ENCODE measurements around the gene SCARB1. TPM values are rescaled to one million over a fixed set of nuclear protein-coding genes. Genes with fewer than 3 reads are reported as not detected.
A peak's percentile ranks its signal among the peaks of the same experiment; 100 is the strongest.

The SCARB1 gene
- total and polyA plus RNA-seq, 2 donors = 3.2 to 16.7 TPM

DNA sequence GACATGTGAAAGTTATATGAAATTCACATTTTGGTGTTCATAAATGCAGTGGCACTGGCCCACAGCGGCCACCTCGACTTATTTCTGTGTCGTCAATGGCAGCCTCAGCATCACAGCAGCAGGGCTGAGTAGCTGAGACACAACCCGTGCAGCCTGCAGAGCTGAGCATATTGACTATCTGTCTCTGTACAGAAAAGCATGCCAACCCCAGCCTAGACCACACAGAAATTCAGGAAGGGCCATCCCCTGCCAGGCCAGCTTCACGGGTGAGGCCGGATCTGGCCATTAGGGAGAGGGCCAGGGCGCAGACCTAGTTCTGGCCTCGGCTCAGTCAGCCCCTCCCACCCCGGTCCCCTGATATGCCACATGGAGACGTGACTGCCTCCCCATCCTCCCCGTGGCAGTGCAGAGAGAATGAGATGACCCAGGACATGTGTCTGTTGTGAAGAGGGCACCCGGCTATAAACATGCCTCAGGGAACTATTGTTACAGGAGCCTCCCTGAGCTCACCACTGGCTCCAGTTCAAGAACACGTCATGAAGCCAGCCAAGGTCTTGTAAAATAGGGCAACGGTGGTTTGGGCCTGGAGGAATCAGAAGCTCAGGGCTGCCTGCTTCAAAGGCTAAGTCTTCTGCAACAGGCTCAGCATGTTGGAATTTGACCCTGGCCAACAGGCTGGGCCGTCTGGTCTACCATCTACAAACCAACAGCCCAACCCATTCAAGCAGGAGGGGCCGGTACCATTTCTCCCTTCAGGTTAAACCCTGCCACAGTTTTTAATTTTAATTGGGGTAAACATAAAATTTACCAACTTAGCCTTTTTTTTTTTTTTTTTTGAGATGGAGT is 25.5 kb downstream of the SCARB1 start:
- Histone ChIP-seq H3K27ac (ENCODE audit: low read depth in 1 of 2, low read length in 1 of 2) (no peak overlapping the region), H3K27me3 (ENCODE audit: control insufficient read depth in 2 of 2, insufficient read depth in 1 of 2, low read length in 1 of 2) (no peaks in the 10 kb centered on the region), H3K4me1 (ENCODE audit: control insufficient read depth in 2 of 2, insufficient read depth in 2 of 2, low read length in 2 of 2) (peaks cover 0 to 7% of the 10 kb centered on the region in 2 donors), H3K36me3 (ENCODE audit: control insufficient read depth in 2 of 2, insufficient read depth in 2 of 2, low read length in 1 of 2) (no peaks in the 10 kb centered on the region), H3K4me3 (ENCODE audit: low read length in 2 of 2) (no peak overlapping the region), H3K9me3 (ENCODE audit: control insufficient read depth in 2 of 2, insufficient read depth in 1 of 2, low read length in 1 of 2) (no peaks in the 10 kb centered on the region)
- 93% methylated on average over 16 of the region's 16 CpGs for WGBS
- DNase-seq (ENCODE audit: low read depth in 6 of 9, low spot score in 9 of 9) = peak in 1 of 9 donors; percentile 13

DNA sequence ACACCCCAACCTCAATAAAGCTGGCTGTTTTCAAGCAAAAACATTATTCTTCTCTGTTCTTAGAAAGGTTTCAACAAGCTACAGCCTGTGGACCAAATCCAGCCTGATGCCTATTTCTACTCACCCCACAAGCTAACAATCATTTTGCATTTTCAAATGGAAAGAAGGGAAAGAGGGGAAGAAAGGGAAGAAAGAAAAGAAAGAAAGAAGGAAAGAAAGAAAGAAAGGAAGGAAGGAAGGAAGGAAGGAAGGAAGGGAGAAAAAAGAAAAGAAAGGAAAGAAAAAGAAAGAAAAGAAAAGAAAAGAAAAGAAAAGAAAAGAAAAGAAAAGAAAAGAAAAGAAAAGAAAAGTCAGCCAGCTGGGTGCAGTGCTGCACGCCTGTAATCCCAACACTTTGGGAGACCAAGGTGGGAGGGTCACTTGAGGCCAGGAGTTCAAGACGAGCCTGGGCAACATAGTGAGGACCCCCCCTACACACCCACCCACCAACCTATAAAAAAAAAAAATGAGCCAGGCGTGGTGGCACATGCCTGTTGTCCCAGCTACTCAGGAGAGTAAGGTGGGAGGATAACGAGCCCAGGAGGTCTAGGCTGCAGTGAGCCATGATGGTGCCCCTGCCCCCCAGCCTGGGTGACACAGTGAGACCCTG is 26.3 kb downstream of the SCARB1 start:
- H3K9me3 ChIP-seq (ENCODE audit: control insufficient read depth in 2 of 2, insufficient read depth in 1 of 2, low read length in 1 of 2) = no peaks in the 10 kb centered on the region
- no peak overlapping the region for H3K4me3 ChIP-seq (ENCODE audit: low read length in 2 of 2)
- H3K36me3 ChIP-seq (ENCODE audit: control insufficient read depth in 2 of 2, insufficient read depth in 2 of 2, low read length in 1 of 2) = no peaks in the 10 kb centered on the region
- no peak overlapping the region for H3K27ac ChIP-seq (ENCODE audit: low read depth in 1 of 2, low read length in 1 of 2)
- no peak for DNase-seq (ENCODE audit: low read depth in 6 of 9, low spot score in 9 of 9)
- WGBS = 96% methylated on average over 4 of the region's 4 CpGs
- H3K27me3 ChIP-seq (ENCODE audit: control insufficient read depth in 2 of 2, insufficient read depth in 1 of 2, low read length in 1 of 2) = no peaks in the 10 kb centered on the region
- peaks cover 0 to 7% of the 10 kb centered on the region in 2 donors for H3K4me1 ChIP-seq (ENCODE audit: control insufficient read depth in 2 of 2, insufficient read depth in 2 of 2, low read length in 2 of 2)

DNA sequence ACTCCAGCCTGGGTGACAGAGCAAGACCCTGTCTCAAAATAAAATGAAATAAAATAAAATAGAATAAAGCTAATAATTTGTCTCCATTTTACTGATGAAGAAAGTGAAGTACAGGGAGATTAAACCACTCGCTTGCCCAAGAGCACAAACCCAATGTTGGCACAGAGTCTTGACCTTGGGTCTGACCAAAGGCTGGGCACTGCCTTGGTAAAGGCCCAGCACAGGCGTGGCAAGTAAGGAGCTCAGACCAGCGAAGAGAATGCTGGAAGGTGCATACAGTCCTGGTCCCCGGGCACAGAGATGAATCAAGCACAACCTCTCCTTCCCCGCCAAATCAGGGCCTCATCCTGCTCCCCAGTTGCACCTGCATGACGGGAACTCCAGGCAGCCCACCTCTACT is 26.9 kb downstream of the SCARB1 start:
- DNase-seq (ENCODE audit: low read depth in 6 of 9, low spot score in 9 of 9) = no peak
- Histone ChIP-seq H3K27ac (ENCODE audit: low read depth in 1 of 2, low read length in 1 of 2) (no peak overlapping the region), H3K9me3 (ENCODE audit: control insufficient read depth in 2 of 2, insufficient read depth in 1 of 2, low read length in 1 of 2) (no peaks in the 10 kb centered on the region), H3K27me3 (ENCODE audit: control insufficient read depth in 2 of 2, insufficient read depth in 1 of 2, low read length in 1 of 2) (no peaks in the 10 kb centered on the region), H3K4me1 (ENCODE audit: control insufficient read depth in 2 of 2, insufficient read depth in 2 of 2, low read length in 2 of 2) (peaks cover 0 to 5% of the 10 kb centered on the region in 2 donors), H3K4me3 (ENCODE audit: low read length in 2 of 2) (no peak overlapping the region), H3K36me3 (ENCODE audit: control insufficient read depth in 2 of 2, insufficient read depth in 2 of 2, low read length in 1 of 2) (no peaks in the 10 kb centered on the region)
- 73% methylated on average over 6 of the region's 6 CpGs for WGBS

DNA sequence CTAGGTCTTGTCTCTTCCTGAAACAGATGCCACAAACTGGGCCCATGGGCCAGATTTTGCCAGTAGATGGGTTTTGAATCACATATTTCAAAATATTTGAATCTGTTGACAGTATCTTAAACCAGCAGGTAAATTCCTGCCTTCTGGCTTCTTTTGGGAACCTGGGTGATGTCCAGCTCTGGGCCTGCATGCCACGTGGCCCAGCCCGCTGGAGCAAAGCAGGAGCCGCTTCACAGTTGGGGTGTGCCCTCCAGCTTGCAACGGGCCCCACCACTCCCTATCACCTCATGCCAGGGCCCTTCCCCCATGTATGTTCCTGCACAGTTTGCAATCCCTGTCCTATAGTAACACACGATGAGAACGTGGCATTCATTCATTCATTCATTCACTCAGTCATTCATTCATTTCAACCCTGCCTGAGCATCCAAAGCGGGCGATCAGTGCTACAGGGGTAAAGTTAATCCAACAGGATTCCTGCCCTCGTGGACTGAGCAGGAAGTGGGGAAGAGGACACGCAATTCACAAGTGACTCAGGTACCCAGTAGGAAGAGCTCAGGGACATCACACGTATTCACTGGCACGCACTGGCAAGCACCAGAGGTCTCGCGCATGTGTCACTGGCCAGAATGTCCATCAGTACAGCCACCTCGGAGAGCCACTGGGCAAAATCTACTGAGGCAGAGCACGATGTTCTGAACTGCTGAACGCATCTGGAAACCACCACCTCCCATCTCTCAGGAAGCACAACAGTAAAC is 27.8 kb downstream of the SCARB1 start:
- WGBS = 85% methylated on average over 17 of the region's 17 CpGs
- Histone ChIP-seq H3K4me3 (ENCODE audit: low read length in 2 of 2) (no peak overlapping the region), H3K4me1 (ENCODE audit: control insufficient read depth in 2 of 2, insufficient read depth in 2 of 2, low read length in 2 of 2) (no peaks in the 10 kb centered on the region), H3K27ac (ENCODE audit: low read depth in 1 of 2, low read length in 1 of 2) (no peak overlapping the region), H3K36me3 (ENCODE audit: control insufficient read depth in 2 of 2, insufficient read depth in 2 of 2, low read length in 1 of 2) (no peaks in the 10 kb centered on the region), H3K9me3 (ENCODE audit: control insufficient read depth in 2 of 2, insufficient read depth in 1 of 2, low read length in 1 of 2) (no peaks in the 10 kb centered on the region), H3K27me3 (ENCODE audit: control insufficient read depth in 2 of 2, insufficient read depth in 1 of 2, low read length in 1 of 2) (no peaks in the 10 kb centered on the region)
- no peak for DNase-seq (ENCODE audit: low read depth in 6 of 9, low spot score in 9 of 9)

DNA sequence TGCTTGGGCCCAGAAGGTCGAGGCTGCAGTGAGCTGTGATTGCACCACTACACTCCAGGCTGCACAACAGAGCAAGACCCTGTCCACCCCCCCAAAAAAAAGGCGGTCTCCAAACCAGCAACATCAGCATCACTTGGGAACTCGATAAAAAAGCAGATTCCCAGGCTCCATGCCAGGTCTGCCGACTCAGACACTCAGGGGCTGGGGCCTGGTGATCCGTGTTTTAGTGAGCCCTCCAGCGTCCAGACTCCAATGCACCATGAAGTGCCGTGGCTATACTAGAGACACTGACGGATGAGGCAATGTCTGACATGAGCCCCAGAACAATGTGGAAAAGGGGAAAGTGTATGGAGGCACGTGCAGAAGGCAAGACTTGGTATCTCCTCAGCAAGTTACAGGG is 28.8 kb downstream of the SCARB1 start:
- Histone ChIP-seq H3K4me3 (ENCODE audit: low read length in 2 of 2) (no peak overlapping the region), H3K9me3 (ENCODE audit: control insufficient read depth in 2 of 2, insufficient read depth in 1 of 2, low read length in 1 of 2) (peaks cover 0 to 7% of the 10 kb centered on the region in 2 donors), H3K27me3 (ENCODE audit: control insufficient read depth in 2 of 2, insufficient read depth in 1 of 2, low read length in 1 of 2) (no peaks in the 10 kb centered on the region), H3K27ac (ENCODE audit: low read depth in 1 of 2, low read length in 1 of 2) (no peak overlapping the region), H3K36me3 (ENCODE audit: control insufficient read depth in 2 of 2, insufficient read depth in 2 of 2, low read length in 1 of 2) (no peaks in the 10 kb centered on the region), H3K4me1 (ENCODE audit: control insufficient read depth in 2 of 2, insufficient read depth in 2 of 2, low read length in 2 of 2) (no peaks in the 10 kb centered on the region)
- WGBS = 96% methylated on average over 9 of the region's 9 CpGs
- DNase-seq (ENCODE audit: low read depth in 6 of 9, low spot score in 9 of 9) = no peak

DNA sequence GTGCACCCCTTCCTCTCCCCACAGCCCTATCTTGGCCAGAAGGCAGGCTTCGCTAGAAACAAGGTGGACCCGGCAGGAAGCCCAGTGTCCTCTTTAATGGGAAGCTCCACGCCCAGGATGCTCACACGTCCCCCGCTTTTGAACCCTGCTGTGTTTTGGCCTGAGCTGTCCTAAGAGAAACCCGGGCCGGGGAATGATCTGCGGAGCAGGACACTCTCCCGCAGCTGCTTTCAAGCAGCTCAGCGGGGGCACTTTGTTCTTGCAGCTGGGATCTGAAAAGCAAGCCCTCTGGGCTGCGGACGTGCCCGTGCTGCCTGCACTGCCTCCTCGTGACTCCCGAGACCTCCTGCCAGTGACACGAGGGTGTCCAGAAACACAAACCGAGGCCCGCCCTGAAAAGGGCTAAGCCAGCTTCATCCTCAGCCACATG is 30.0 kb downstream of the SCARB1 start:
- DNase-seq (ENCODE audit: low read depth in 6 of 9, low spot score in 9 of 9) = no peak
- no peak overlapping the region for H3K27ac ChIP-seq (ENCODE audit: low read depth in 1 of 2, low read length in 1 of 2)
- 89% methylated on average over 18 of the region's 18 CpGs for WGBS

DNA sequence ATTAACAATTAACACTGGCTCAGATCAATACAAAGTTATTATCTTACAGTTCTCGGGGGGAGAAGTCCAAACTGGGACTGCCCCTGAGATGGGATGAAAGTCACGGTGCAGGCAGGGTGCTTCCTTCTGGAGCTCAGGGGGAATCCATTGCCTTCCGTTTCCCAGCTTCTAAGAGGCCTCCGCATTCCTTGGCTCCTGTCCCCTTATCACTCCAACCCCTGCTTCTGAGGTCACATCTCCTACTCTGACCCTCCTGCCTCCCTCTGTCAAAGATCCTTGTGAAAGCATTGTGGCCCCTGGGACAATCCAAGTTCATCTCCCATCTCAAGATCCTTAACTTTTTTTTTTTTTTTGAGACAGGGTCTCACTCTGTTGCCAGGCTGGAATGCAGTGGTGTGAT is 30.8 kb downstream of the SCARB1 start:
- 86% methylated on average over 4 of the region's 4 CpGs for WGBS
- Histone ChIP-seq H3K27me3 (ENCODE audit: control insufficient read depth in 2 of 2, insufficient read depth in 1 of 2, low read length in 1 of 2) (no peaks in the 10 kb centered on the region), H3K9me3 (ENCODE audit: control insufficient read depth in 2 of 2, insufficient read depth in 1 of 2, low read length in 1 of 2) (peaks cover 0 to 11% of the 10 kb centered on the region in 2 donors), H3K4me1 (ENCODE audit: control insufficient read depth in 2 of 2, insufficient read depth in 2 of 2, low read length in 2 of 2) (no peaks in the 10 kb centered on the region), H3K4me3 (ENCODE audit: low read length in 2 of 2) (no peak overlapping the region), H3K27ac (ENCODE audit: low read depth in 1 of 2, low read length in 1 of 2) (no peak overlapping the region), H3K36me3 (ENCODE audit: control insufficient read depth in 2 of 2, insufficient read depth in 2 of 2, low read length in 1 of 2) (no peaks in the 10 kb centered on the region)
- DNase-seq (ENCODE audit: low read depth in 6 of 9, low spot score in 9 of 9) = no peak

More for the DNA sequence above, 30.0 kb downstream of the SCARB1 start:
- Histone ChIP-seq H3K9me3 (ENCODE audit: control insufficient read depth in 2 of 2, insufficient read depth in 1 of 2, low read length in 1 of 2) (peaks cover 0 to 11% of the 10 kb centered on the region in 2 donors), H3K4me3 (ENCODE audit: low read length in 2 of 2) (no peak overlapping the region), H3K36me3 (ENCODE audit: control insufficient read depth in 2 of 2, insufficient read depth in 2 of 2, low read length in 1 of 2) (no peaks in the 10 kb centered on the region), H3K27me3 (ENCODE audit: control insufficient read depth in 2 of 2, insufficient read depth in 1 of 2, low read length in 1 of 2) (no peaks in the 10 kb centered on the region), H3K4me1 (ENCODE audit: control insufficient read depth in 2 of 2, insufficient read depth in 2 of 2, low read length in 2 of 2) (no peaks in the 10 kb centered on the region)

DNA sequence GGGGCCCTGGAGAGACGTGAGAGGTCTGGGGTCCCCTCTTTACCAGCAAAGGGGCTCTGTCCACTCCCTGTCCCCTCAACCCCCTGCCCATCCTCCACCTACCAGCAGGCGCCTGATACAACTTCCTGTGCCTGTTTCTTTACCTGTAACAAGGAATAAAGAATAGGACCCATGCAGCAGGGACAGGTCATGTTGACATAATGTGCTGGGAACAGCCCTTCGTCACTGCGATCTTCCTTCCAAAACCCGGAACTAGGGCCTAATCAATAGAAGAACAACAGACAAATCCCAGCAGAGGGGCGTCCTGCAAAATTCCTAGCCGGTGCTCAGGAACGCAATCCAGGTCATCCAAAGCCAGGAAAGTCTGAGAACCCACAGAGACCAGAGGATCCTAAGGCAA is 32.1 kb downstream of the SCARB1 start:
- WGBS = 98% methylated on average over 8 of the region's 8 CpGs
- Histone ChIP-seq H3K4me1 (ENCODE audit: control insufficient read depth in 2 of 2, insufficient read depth in 2 of 2, low read length in 2 of 2) (no peaks in the 10 kb centered on the region), H3K9me3 (ENCODE audit: control insufficient read depth in 2 of 2, insufficient read depth in 1 of 2, low read length in 1 of 2) (peaks cover 0 to 11% of the 10 kb centered on the region in 2 donors), H3K27ac (ENCODE audit: low read depth in 1 of 2, low read length in 1 of 2) (no peak overlapping the region), H3K27me3 (ENCODE audit: control insufficient read depth in 2 of 2, insufficient read depth in 1 of 2, low read length in 1 of 2) (no peaks in the 10 kb centered on the region), H3K36me3 (ENCODE audit: control insufficient read depth in 2 of 2, insufficient read depth in 2 of 2, low read length in 1 of 2) (no peaks in the 10 kb centered on the region), H3K4me3 (ENCODE audit: low read length in 2 of 2) (no peak overlapping the region)
- no peak for DNase-seq (ENCODE audit: low read depth in 6 of 9, low spot score in 9 of 9)

DNA sequence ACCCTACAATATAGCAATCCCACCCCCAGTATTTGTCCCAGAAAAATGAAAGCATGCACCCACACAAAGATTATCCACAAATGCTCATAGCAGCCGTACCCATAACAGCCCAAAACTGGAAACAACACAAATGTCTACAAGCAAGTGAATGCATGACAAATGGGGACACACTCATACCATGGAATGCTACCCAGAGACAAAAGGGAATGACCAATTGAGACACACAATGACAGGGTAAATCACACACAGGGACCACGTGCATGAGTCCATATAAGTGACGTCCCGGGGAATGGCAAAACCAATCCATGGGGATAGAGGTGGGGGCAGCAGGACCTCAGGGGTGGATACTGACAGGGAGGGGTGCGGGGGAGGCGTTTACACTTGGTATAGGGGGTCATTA is 33.4 kb downstream of the SCARB1 start:
- no peak for DNase-seq (ENCODE audit: low read depth in 6 of 9, low spot score in 9 of 9)
- H3K9me3 ChIP-seq (ENCODE audit: control insufficient read depth in 2 of 2, insufficient read depth in 1 of 2, low read length in 1 of 2) = peaks cover 0 to 11% of the 10 kb centered on the region in 2 donors
- H3K4me1 ChIP-seq (ENCODE audit: control insufficient read depth in 2 of 2, insufficient read depth in 2 of 2, low read length in 2 of 2) = no peaks in the 10 kb centered on the region
- H3K27ac ChIP-seq (ENCODE audit: low read depth in 1 of 2, low read length in 1 of 2) = no peak overlapping the region
- no peaks in the 10 kb centered on the region for H3K36me3 ChIP-seq (ENCODE audit: control insufficient read depth in 2 of 2, insufficient read depth in 2 of 2, low read length in 1 of 2)
- no peaks in the 10 kb centered on the region for H3K27me3 ChIP-seq (ENCODE audit: control insufficient read depth in 2 of 2, insufficient read depth in 1 of 2, low read length in 1 of 2)
- WGBS = 97% methylated on average over 6 of the region's 6 CpGs
- no peak overlapping the region for H3K4me3 ChIP-seq (ENCODE audit: low read length in 2 of 2)

Measured in thymus (tissue), 11 donors.